ENCODE results near the gene KIFC3.
"Not testable (repeated sequence)": the region's sequence is repeated elsewhere in the genome, so short reads cannot be mapped to it uniquely, and the experiment has no call there.

- TF ChIP-seq CTCF (IDR thresholded peaks at IDR 0.05; ENCODE audit: low read depth, low read length, poor library complexity, severe bottlenecking); EZH2phosphoT487 (IDR thresholded peaks at IDR 0.05; ENCODE audit: borderline replicate concordance, low read length): not testable (repeated sequence)
Observed at GRCh38 chr16:57796014-57796413, 6.3 kb downstream of the KIFC3 start.

Data from DOHH2 (cell line).